Astrocyte (in vitro differentiated cells and primary cell): Measurements from ENCODE around the gene FANCE. TPM values are rescaled to one million over a fixed set of nuclear protein-coding genes. Genes with fewer than 3 reads are reported as not detected.

Experiments used
- DNase-seq: peaks from one replicate; pipeline ENCODE4 v3.0.0-alpha.2; 2010; ENCODE audit warnings: low read depth
- FAIRE-seq: peaks from 2 replicates; lab custom pipeline; 2011; peaks lifted over from hg19 to GRCh38; lab: Jason Lieb, UNC
- H2AFZ ChIP-seq: 2 replicates; pipeline ENCODE4 v1.6.0; 2012; ENCODE audit warnings: low read depth, low read length, inconsistent platforms
- H3K27ac ChIP-seq: 2 replicates; pipeline ENCODE4 v1.5.1; 2011; ENCODE audit warnings: low read depth, low read length, inconsistent platforms
- H3K27me3 ChIP-seq: 2 replicates; pipeline ENCODE4 v1.6.0; 2011; ENCODE audit warnings: low read length, inconsistent platforms; ENCODE audit not compliant: insufficient read depth
- H3K36me3 ChIP-seq: 2 replicates; pipeline ENCODE4 v1.5.1; 2011; ENCODE audit warnings: low read length, inconsistent platforms; ENCODE audit not compliant: insufficient read depth
- H3K4me1 ChIP-seq: 2 replicates; pipeline ENCODE4 v1.5.1; 2011; ENCODE audit warnings: low read length, inconsistent platforms; ENCODE audit not compliant: insufficient read depth
- H3K4me2 ChIP-seq: 2 replicates; pipeline ENCODE4 v1.6.0; 2012; ENCODE audit warnings: low read length, inconsistent platforms
- H3K4me3 ChIP-seq: 2 replicates; pipeline ENCODE4 v1.5.1; 2011; ENCODE audit warnings: low read depth, mild to moderate bottlenecking, low read length, inconsistent platforms; ENCODE audit not compliant: insufficient read depth
- H3K79me2 ChIP-seq: 2 replicates; pipeline ENCODE4 v1.6.0; 2012; ENCODE audit warnings: mild to moderate bottlenecking, low read length, inconsistent platforms; ENCODE audit not compliant: insufficient read depth
- H3K9ac ChIP-seq: 2 replicates; pipeline ENCODE4 v1.6.0; 2012; ENCODE audit warnings: mild to moderate bottlenecking, low read length, inconsistent platforms
- H3K9me3 ChIP-seq: 2 replicates; pipeline ENCODE4 v1.5.1; 2012; ENCODE audit warnings: low read depth, mild to moderate bottlenecking, low read length, inconsistent platforms; ENCODE audit not compliant: insufficient read depth
- H4K20me1 ChIP-seq: 2 replicates; pipeline ENCODE4 v1.6.0; 2012; ENCODE audit warnings: low read length, inconsistent platforms; ENCODE audit not compliant: insufficient read depth
- H3K27ac Mint-ChIP-seq: one replicate; pipeline ENCODE4 v1.8.0; 2021; ENCODE audit warnings: mild to moderate bottlenecking, mixed read lengths; ENCODE audit not compliant: unreplicated experiment
- H3K27me3 Mint-ChIP-seq: one replicate; pipeline ENCODE4 v1.8.0; 2021; ENCODE audit warnings: low read depth, mixed read lengths; ENCODE audit not compliant: unreplicated experiment
- H3K36me3 Mint-ChIP-seq: one replicate; pipeline ENCODE4 v1.8.0; 2021; ENCODE audit warnings: low read depth, mixed read lengths; ENCODE audit not compliant: unreplicated experiment
- H3K4me1 Mint-ChIP-seq: one replicate; pipeline ENCODE4 v1.8.0; 2021; ENCODE audit warnings: low read depth, mixed read lengths; ENCODE audit not compliant: unreplicated experiment
- H3K4me3 Mint-ChIP-seq: one replicate; pipeline ENCODE4 v1.8.0; 2021; ENCODE audit warnings: mild to moderate bottlenecking, moderate library complexity, mixed read lengths; ENCODE audit not compliant: unreplicated experiment
- H3K9me3 Mint-ChIP-seq: one replicate; pipeline ENCODE4 v1.8.0; 2021; ENCODE audit warnings: mild to moderate bottlenecking, mixed read lengths; ENCODE audit not compliant: unreplicated experiment
- CTCF ChIP-seq: IDR thresholded peaks from 2 replicates; pipeline ENCODE4 v1.5.1; 2011; ENCODE audit warnings: low read depth, mild to moderate bottlenecking, inconsistent platforms, low read length, moderate library complexity; ENCODE audit not compliant: insufficient read depth
- EZH2 ChIP-seq: IDR thresholded peaks from 2 replicates; pipeline ENCODE4 v1.6.1; 2012; ENCODE audit warnings: mild to moderate bottlenecking, low read length, inconsistent platforms; ENCODE audit not compliant: insufficient read depth
- total RNA-seq: library from RNA; stranded (reverse); gene quantifications from 2 replicates; pipeline ENCODE4 v1.2.1, GENCODE V29; 2021

The FANCE gene
- total RNA-seq, 1 donor from 2014 or later, result 2.9 TPM

DNA sequence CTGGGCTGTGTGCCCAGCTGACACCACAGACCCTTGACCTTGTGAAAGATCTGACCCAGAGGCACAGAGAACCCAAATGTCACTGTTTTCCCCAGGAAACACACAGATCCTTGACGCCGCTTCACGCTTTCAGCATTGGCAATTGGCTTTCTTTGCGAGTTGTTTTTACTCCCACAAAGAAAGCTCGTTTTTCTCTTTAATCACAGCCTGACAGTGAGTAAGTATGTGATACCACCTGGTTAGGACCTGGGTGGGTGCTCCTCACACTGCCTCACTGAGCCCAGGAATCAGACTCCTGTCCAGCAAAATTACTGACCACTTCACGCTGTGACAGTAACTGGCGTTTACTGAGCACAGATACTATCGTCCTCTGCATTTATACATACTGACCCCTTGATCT, 29.1 kb downstream of the FANCE start:
- no peak for DNase-seq
- H3K4me3 ChIP-seq, result no peak overlapping the region
- no peak for FAIRE-seq
- H3K9ac ChIP-seq, result no peak overlapping the region
- H3K79me2 ChIP-seq, result peaks cover 39% of the 10 kb centered on the region
- no peaks in the 10 kb centered on the region for H3K27me3 ChIP-seq
- Mint-ChIP-seq H3K36me3 (peaks cover 13% of the 10 kb centered on the region), H3K27ac (no peak overlapping the region), H3K4me3 (no peak overlapping the region), H3K4me1 (peaks cover 13% of the 10 kb centered on the region), H3K27me3 (no peaks in the 10 kb centered on the region), H3K9me3 (no peaks in the 10 kb centered on the region)
- TF ChIP-seq CTCF (no peak), EZH2 (no peak)
- no peaks in the 10 kb centered on the region for H3K9me3 ChIP-seq
- H3K27ac ChIP-seq, result no peak overlapping the region
- peaks cover 19% of the 10 kb centered on the region for H3K4me1 ChIP-seq
- H4K20me1 ChIP-seq, result peaks cover 69% of the 10 kb centered on the region
- no peak overlapping the region for H3K4me2 ChIP-seq
- peaks cover 10% of the 10 kb centered on the region for H3K36me3 ChIP-seq
- H2AFZ ChIP-seq, result no peak overlapping the region

DNA sequence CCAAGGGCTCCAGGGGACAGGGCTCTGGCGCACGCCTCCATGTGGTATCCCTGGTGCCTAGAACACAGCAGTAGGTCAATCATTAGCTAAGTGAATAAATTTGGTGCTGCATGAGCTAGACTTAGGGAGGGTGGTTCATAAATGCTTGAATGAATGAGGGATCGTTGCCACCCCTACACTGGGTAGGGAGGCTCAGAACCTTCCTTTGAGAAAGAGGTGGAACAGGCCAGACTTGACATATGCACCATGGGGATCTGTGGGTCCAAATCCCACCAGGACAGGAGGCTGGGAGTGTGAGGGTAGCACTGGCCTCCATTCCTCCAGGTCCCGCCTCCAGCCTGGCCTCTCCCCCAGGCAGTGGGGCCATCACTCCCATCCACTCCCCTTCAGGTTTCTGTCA, 30.9 kb downstream of the FANCE start:
- Mint-ChIP-seq H3K27me3 (no peaks in the 10 kb centered on the region), H3K4me3 (no peak overlapping the region), H3K36me3 (peaks cover 10% of the 10 kb centered on the region), H3K9me3 (no peaks in the 10 kb centered on the region), H3K27ac (no peak overlapping the region), H3K4me1 (peaks cover 24% of the 10 kb centered on the region)
- FAIRE-seq, result no peak
- Histone ChIP-seq H3K4me3 (no peak overlapping the region), H3K79me2 (peaks cover 58% of the 10 kb centered on the region), H3K27ac (no peak overlapping the region), H3K4me1 (peaks cover 32% of the 10 kb centered on the region), H3K9me3 (no peaks in the 10 kb centered on the region), H3K36me3 (peaks cover 10% of the 10 kb centered on the region), H3K4me2 (no peak overlapping the region), H4K20me1 (peaks cover 64% of the 10 kb centered on the region), H3K9ac (no peak overlapping the region), H3K27me3 (no peaks in the 10 kb centered on the region), H2AFZ (no peak overlapping the region)
- DNase-seq, result no peak
- no peak for TF ChIP-seq EZH2
- no peak for TF ChIP-seq CTCF

GRCh38 chr6:35483490-35483889, 31.4 kb downstream of the FANCE start:
- Mint-ChIP-seq H3K4me3 (no peak overlapping the region), H3K27me3 (no peaks in the 10 kb centered on the region), H3K4me1 (peaks cover 28% of the 10 kb centered on the region), H3K36me3 (peaks cover 10% of the 10 kb centered on the region), H3K27ac (peak overlapping the region; percentile 53), H3K9me3 (no peaks in the 10 kb centered on the region)
- DNase-seq (no peak), FAIRE-seq (no peak)
- Histone ChIP-seq H3K9ac (no peak overlapping the region), H2AFZ (no peak overlapping the region), H3K4me1 (peaks cover 37% of the 10 kb centered on the region), H3K27ac (no peak overlapping the region), H3K9me3 (no peaks in the 10 kb centered on the region), H3K27me3 (no peaks in the 10 kb centered on the region), H3K79me2 (peaks cover 62% of the 10 kb centered on the region), H3K36me3 (peaks cover 10% of the 10 kb centered on the region), H4K20me1 (peaks cover 61% of the 10 kb centered on the region), H3K4me3 (no peak overlapping the region), H3K4me2 (no peak overlapping the region)
- TF ChIP-seq EZH2, result no peak
- no peak for TF ChIP-seq CTCF
